IMR-90 (cell line): ENCODE results near the gene PTPRK.

Experiments
- BHLHE40 ChIP-seq: fragments of 150-350 bp; IDR thresholded peaks from 2 replicates; pipeline ENCODE4 v1.6.1; 2016; ENCODE audit warnings: mild to moderate bottlenecking, low read depth, low read length
- CEBPB ChIP-seq: IDR thresholded peaks from 2 replicates; pipeline ENCODE4 v1.6.1; 2012; ENCODE audit warnings: low read depth, low read length, improper control_type of control experiment
- FOS ChIP-seq: fragments of 150-350 bp; IDR thresholded peaks from 2 replicates; pipeline ENCODE4 v1.6.1; 2016; ENCODE audit warnings: low read depth, low read length
- MAFK ChIP-seq: IDR thresholded peaks from 2 replicates; pipeline ENCODE4 v1.6.1; 2012; ENCODE audit warnings: low read depth, low read length, improper control_type of control experiment
- MAZ ChIP-seq: IDR thresholded peaks from 2 replicates; pipeline ENCODE4 v1.6.1; 2012; ENCODE audit warnings: low read depth, mild to moderate bottlenecking, low read length, improper control_type of control experiment, moderate library complexity, borderline replicate concordance
- MXI1 ChIP-seq: IDR thresholded peaks from 2 replicates; pipeline ENCODE4 v1.6.1; 2012; ENCODE audit warnings: low read depth, mild to moderate bottlenecking, low read length, moderate library complexity, borderline replicate concordance
- POLR2A ChIP-seq: IDR thresholded peaks from 2 replicates; pipeline ENCODE4 v1.6.1; 2012; ENCODE audit warnings: mild to moderate bottlenecking, low read depth, low read length
- RAD21 ChIP-seq: IDR thresholded peaks from 2 replicates; pipeline ENCODE4 v1.6.1; 2012; ENCODE audit warnings: low read length, improper control_type of control experiment
- RCOR1 ChIP-seq: IDR thresholded peaks from 2 replicates; pipeline ENCODE4 v1.6.1; 2012; ENCODE audit warnings: mild to moderate bottlenecking, low read length, improper control_type of control experiment; ENCODE audit not compliant: insufficient replicate concordance
- SMC3 ChIP-seq: fragments of 150-350 bp; IDR thresholded peaks from 2 replicates; pipeline ENCODE4 v1.6.1; 2016; ENCODE audit warnings: low read depth, mild to moderate bottlenecking, antibody characterized with exemption, low read length, moderate library complexity
- TF ChIP-seq, protein P1 (sequence below): conservative IDR thresholded peaks from 2 replicates; pipeline ENCODE4 v1.5.1; 2012; ENCODE audit warnings: mild to moderate bottlenecking, low read depth, low read length, improper control_type of control experiment
- TF ChIP-seq, protein P2 (sequence below): fragments of 150-350 bp; IDR thresholded peaks from 2 replicates; pipeline ENCODE4 v1.6.1; 2016; ENCODE audit warnings: low read depth, mild to moderate bottlenecking, low read length, moderate library complexity, borderline replicate concordance

DNA sequence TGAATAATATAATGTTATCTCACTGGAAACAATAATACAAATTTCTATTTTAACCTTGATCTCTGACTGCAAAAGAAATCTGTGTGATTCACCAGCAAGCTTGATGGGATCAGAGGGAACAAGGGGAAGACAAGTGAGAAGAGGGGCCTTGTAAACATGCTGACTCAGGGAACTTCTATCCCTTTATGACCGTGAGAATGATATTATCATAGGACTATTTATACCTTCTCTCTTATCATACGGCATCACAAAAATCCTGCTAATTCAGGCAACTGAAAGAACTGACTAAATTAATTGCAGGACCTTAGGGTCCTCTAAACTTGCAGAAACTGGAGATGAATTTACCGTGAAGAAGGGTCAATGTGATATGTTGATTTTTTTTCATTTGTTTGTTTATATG, 173.3 kb downstream of the PTPRK start:
- TF ChIP-seq MAZ (no peak), CEBPB (no peak), POLR2A (no peak), RCOR1 (no peak), MAFK (peak; percentile 92), RAD21 (no peak), SMC3 (no peak), MXI1 (no peak), BHLHE40 (no peak), FOS (no peak)
- TF ChIP-seq, protein P1, sequence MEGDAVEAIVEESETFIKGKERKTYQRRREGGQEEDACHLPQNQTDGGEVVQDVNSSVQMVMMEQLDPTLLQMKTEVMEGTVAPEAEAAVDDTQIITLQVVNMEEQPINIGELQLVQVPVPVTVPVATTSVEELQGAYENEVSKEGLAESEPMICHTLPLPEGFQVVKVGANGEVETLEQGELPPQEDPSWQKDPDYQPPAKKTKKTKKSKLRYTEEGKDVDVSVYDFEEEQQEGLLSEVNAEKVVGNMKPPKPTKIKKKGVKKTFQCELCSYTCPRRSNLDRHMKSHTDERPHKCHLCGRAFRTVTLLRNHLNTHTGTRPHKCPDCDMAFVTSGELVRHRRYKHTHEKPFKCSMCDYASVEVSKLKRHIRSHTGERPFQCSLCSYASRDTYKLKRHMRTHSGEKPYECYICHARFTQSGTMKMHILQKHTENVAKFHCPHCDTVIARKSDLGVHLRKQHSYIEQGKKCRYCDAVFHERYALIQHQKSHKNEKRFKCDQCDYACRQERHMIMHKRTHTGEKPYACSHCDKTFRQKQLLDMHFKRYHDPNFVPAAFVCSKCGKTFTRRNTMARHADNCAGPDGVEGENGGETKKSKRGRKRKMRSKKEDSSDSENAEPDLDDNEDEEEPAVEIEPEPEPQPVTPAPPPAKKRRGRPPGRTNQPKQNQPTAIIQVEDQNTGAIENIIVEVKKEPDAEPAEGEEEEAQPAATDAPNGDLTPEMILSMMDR: no peak
- TF ChIP-seq, protein P2, sequence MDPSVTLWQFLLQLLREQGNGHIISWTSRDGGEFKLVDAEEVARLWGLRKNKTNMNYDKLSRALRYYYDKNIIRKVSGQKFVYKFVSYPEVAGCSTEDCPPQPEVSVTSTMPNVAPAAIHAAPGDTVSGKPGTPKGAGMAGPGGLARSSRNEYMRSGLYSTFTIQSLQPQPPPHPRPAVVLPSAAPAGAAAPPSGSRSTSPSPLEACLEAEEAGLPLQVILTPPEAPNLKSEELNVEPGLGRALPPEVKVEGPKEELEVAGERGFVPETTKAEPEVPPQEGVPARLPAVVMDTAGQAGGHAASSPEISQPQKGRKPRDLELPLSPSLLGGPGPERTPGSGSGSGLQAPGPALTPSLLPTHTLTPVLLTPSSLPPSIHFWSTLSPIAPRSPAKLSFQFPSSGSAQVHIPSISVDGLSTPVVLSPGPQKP: no peak
